Nephron progenitor cell (in vitro differentiated cells): ENCODE results near the gene MYZAP.
A peak's percentile ranks its signal among the peaks of the same experiment; 100 is the strongest.

ENCODE experiments used
- DNase-seq: peaks from one replicate; pipeline ENCODE4 v3.0.0; 2021
- H3K27ac Mint-ChIP-seq: 2 replicates; pipeline ENCODE4 v1.8.0; 2021; ENCODE audit warnings: mild to moderate bottlenecking, moderate library complexity, mixed read lengths
- H3K27me3 Mint-ChIP-seq: 2 replicates; pipeline ENCODE4 v1.8.0; 2021; ENCODE audit warnings: mild to moderate bottlenecking, low read depth, mixed read lengths; ENCODE audit not compliant: poor library complexity
- H3K36me3 Mint-ChIP-seq: 2 replicates; pipeline ENCODE4 v1.8.0; 2021; ENCODE audit warnings: low read depth, mixed read lengths
- H3K4me1 Mint-ChIP-seq: 2 replicates; pipeline ENCODE4 v1.8.0; 2021; ENCODE audit warnings: mixed read lengths
- H3K4me3 Mint-ChIP-seq: 2 replicates; pipeline ENCODE4 v1.8.0; 2021; ENCODE audit warnings: mild to moderate bottlenecking, moderate library complexity, mixed read lengths
- H3K9me3 Mint-ChIP-seq: 2 replicates; pipeline ENCODE4 v1.8.0; 2021; ENCODE audit warnings: mild to moderate bottlenecking, moderate library complexity, mixed read lengths
- TF ChIP-seq, protein P1 (sequence below): fragments of 200-600 bp; sonication (generic); IDR thresholded peaks from 2 replicates; pipeline ENCODE4 v1.5.0; 2021; ENCODE audit warnings: antibody characterized with exemption

The MYZAP gene

DNA sequence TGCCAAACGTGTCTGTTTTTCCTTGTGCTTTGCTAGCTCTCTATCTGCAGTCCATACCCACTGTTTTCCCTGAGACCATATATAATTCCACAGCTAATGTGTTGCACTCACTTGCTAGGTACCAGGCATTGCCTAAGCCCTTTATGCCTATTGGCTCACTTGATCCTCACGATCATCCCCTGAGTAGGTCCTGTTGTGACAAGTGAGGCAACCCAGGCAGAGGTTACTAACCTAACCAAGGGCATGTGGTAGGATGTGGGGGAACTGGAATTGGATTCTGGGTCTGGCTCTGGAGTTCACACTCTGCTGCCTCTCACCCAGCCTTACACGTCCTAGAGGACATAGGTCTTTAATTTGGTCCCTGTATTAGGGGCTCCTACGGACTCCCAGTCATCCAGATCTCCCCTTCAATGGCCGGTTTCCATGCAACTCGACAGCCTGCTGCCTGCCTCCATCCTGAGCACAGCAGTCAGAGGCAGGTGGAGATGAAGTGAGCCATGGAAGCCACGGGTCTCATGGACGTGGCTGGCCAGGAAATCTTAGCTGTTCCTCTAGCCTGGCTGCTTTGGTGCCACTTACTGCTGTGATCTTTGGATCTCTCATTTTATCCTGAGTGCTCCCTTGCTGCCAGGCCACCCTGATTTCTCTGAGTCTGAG, 38.9 kb upstream of the MYZAP start:
- Mint-ChIP-seq H3K4me3 (no peak overlapping the region), H3K27me3 (peaks cover 6% of the 10 kb centered on the region), H3K36me3 (no peaks in the 10 kb centered on the region), H3K9me3 (no peaks in the 10 kb centered on the region), H3K4me1 (peaks cover 66% of the 10 kb centered on the region), H3K27ac (peak overlapping the region; percentile 74)
- DNase-seq, result no peak
- TF ChIP-seq, protein P1, sequence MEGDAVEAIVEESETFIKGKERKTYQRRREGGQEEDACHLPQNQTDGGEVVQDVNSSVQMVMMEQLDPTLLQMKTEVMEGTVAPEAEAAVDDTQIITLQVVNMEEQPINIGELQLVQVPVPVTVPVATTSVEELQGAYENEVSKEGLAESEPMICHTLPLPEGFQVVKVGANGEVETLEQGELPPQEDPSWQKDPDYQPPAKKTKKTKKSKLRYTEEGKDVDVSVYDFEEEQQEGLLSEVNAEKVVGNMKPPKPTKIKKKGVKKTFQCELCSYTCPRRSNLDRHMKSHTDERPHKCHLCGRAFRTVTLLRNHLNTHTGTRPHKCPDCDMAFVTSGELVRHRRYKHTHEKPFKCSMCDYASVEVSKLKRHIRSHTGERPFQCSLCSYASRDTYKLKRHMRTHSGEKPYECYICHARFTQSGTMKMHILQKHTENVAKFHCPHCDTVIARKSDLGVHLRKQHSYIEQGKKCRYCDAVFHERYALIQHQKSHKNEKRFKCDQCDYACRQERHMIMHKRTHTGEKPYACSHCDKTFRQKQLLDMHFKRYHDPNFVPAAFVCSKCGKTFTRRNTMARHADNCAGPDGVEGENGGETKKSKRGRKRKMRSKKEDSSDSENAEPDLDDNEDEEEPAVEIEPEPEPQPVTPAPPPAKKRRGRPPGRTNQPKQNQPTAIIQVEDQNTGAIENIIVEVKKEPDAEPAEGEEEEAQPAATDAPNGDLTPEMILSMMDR, result no peak

DNA sequence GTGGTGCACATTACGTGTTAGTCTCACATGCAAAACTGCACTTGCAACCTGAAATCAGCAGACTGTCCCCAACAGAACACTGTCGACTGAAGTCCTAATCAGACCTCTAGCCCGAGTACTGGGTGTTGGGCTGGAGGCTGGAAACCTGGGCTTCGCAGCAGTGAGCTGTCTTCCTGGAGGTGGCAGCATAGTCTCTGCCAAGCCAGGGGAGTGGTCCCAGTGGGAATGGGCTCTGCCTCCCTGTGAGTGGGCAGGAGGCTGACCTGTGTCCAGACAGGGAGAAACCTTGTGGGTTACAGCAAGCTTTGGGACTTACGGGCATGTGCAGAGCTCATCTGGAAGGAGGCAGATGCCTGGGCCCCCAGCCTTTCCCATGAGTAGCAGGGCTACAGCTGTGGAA, 38.2 kb upstream of the MYZAP start:
- TF ChIP-seq, protein P1, result no peak
- DNase-seq, result no peak
- Mint-ChIP-seq H3K36me3 (no peaks in the 10 kb centered on the region), H3K4me1 (peaks cover 62% of the 10 kb centered on the region), H3K27me3 (peaks cover 6% of the 10 kb centered on the region), H3K9me3 (no peaks in the 10 kb centered on the region), H3K4me3 (no peak overlapping the region), H3K27ac (no peak overlapping the region)

DNA sequence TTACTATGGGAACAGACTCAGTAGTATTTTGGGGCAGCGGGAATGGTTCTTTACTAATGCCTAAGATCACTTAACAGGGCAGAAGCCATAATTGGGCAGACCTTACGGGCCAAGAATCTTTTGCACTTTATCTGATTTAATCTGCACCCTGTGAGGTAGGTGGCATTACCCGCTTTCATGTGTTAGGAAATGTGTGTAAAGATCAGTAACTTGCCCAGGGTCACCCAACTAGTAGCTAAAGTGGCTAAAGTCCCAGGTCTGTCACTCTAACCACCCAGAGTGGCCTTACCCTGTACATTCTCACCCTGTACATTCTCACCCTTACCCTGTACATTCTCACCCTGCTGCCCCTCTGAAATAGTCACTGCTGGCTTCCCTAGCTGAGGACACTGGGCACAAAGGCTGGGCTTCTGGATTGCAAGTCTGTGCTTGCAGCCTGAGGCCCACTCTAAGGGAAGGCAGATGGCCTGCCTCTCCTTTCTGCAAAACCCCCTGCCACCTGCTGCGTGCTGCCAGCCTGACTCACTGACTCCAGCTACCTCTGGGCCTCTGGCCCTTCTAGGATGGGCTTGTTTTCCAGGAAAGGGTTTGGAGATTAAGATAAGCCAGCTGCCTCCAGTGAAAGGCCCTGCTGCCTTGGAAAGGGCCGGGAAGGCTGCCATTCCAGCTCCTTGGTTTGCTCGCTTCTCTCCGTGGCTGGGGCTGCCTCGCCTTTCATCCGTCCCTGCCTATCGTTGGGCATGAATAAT, 37.5 kb upstream of the MYZAP start:
- Mint-ChIP-seq H3K27ac (no peak overlapping the region), H3K27me3 (peaks cover 8% of the 10 kb centered on the region), H3K4me3 (no peak overlapping the region), H3K4me1 (peaks cover 58% of the 10 kb centered on the region), H3K9me3 (no peaks in the 10 kb centered on the region), H3K36me3 (no peaks in the 10 kb centered on the region)
- no peak for DNase-seq
- TF ChIP-seq, protein P1, result no peak

DNA sequence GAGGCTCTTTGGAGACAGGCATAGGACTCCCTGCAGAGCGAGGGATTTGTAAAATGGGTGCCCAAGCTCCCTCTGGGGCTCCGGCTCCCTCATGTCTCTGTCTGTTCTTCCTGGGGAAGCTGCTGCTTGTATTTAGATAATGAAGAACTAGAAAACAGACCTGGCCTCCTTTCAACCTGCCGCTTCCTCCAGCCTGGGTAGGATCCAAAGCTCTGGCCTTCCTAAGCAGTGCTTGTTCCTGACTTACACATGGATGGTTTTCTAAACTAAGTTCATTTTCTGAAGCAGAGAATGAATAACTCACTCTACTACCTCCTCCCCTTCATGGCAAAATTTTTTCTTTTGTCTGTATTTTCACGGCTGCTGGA, 36.9 kb upstream of the MYZAP start:
- H3K4me3 Mint-ChIP-seq, result peak overlapping the region; percentile 11
- DNase-seq, result no peak
- TF ChIP-seq, protein P1, result no peak
- no peaks in the 10 kb centered on the region for H3K36me3 Mint-ChIP-seq
- peaks cover 10% of the 10 kb centered on the region for H3K27me3 Mint-ChIP-seq
- H3K9me3 Mint-ChIP-seq, result no peaks in the 10 kb centered on the region
- peak overlapping the region; percentile 81 for H3K27ac Mint-ChIP-seq
- peaks cover 55% of the 10 kb centered on the region for H3K4me1 Mint-ChIP-seq

DNA sequence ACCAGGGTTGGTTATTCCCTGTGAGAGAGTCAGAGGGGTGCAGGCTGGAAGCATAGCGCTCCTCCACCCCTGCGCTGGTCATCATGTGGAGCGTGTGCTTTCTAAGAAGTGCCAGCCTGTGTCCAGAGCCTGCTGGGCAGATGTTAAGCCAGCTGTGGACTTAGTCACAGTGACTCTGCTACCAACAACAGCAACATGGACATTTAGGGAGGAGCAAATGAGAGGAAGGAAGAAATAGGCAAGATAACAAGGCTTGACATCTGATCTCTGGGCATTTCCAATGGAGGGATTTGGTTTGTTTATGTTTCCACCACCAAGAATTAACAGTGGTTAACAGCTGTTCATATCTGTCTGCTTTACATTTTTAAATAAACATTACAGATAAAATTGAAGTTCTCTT, 36.4 kb upstream of the MYZAP start:
- no peaks in the 10 kb centered on the region for H3K36me3 Mint-ChIP-seq
- no peaks in the 10 kb centered on the region for H3K9me3 Mint-ChIP-seq
- peak overlapping the region; percentile 11 for H3K4me3 Mint-ChIP-seq
- H3K4me1 Mint-ChIP-seq, result peaks cover 54% of the 10 kb centered on the region
- DNase-seq, result no peak
- peaks cover 11% of the 10 kb centered on the region for H3K27me3 Mint-ChIP-seq
- H3K27ac Mint-ChIP-seq, result peak overlapping the region; percentile 81
- TF ChIP-seq, protein P1, result no peak

DNA sequence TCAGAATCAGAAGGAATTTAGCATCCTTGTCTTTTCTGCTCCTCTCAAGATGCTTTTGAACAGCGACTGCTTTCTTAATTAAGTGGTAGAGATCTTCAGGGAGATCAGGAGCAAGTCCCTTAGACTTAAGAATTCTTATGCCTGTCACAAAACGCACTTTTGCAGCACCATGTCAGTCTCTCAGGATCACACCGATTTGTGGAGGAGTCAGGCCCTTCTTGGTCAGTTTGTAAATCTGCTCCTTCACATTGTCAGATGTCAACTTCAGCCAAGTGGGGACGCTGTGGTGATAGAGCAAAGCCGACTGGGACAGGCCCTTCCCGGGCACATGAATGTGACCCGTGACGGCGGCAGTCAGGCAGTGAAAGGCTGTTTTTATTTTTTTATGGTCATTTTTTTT, 35.7 kb upstream of the MYZAP start:
- Mint-ChIP-seq H3K36me3 (no peaks in the 10 kb centered on the region), H3K4me3 (no peak overlapping the region), H3K27me3 (peaks cover 11% of the 10 kb centered on the region), H3K4me1 (peaks cover 52% of the 10 kb centered on the region), H3K27ac (peak overlapping the region; percentile 43), H3K9me3 (no peaks in the 10 kb centered on the region)
- TF ChIP-seq, protein P1, result no peak
- no peak for DNase-seq
